ENCODE measurements around the gene AKT3. TPM values are rescaled to one million over a fixed set of nuclear protein-coding genes. Genes with fewer than 3 reads are reported as not detected.
A peak's percentile ranks its signal among the peaks of the same experiment; 100 is the strongest.

AKT3 gene
- total RNA-seq, 2 experiments from 2014 or later: 80.4 to 88.5 TPM

DNA sequence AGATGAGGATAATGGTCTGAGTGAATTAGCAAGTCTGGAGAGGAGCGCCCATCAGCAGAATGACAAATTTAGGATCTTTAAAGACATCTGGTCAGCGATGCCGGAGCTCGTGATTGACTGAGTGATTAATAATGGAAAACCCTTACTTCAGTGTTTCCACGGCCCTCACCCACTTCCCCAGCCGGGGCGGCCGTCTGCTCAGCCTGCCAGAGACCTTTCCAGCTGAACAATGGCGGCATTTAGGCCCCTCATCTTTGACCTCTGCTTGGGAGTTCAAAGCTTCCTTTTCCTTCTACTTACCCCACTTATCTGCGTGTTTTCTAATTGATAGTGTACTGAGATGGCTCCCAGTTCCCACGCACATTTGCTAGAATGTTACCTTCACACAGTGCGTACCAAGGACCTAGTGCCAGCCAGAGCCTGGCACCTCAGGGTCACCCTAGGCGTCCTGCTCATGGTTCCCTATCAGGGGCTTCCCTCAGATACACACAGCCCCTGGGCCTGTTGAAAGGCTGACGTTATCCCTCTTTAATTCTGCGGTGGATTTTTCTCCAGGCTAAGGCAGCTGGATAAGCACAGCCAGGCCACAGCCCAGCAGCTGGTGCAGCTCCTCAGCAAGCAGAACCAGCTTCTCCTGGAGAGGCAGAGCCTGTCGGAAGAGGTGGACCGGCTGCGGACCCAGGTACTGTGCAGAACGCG, 361.4 kb downstream of the AKT3 start:
- Mint-ChIP-seq H3K27me3 (no peaks in the 10 kb centered on the region), H3K4me1 (ENCODE audit: low read depth) (no peaks in the 10 kb centered on the region), H3K27ac (no peak overlapping the region), H3K36me3 (ENCODE audit: low read depth) (no peaks in the 10 kb centered on the region), H3K9me3 (no peaks in the 10 kb centered on the region), H3K4me3 (no peak overlapping the region)
- Histone ChIP-seq H3K27me3 (ENCODE audit: control insufficient read depth in 1 of 2, insufficient read depth in 2 of 2, low read length in 2 of 2) (no peaks in the 10 kb centered on the region), H3K4me1 (ENCODE audit: insufficient read depth, low read length) (peaks cover 1% of the 10 kb centered on the region), H3K36me3 (ENCODE audit: insufficient read depth, low read length) (peaks cover 3% of the 10 kb centered on the region), H3K27ac (ENCODE audit: low read depth in 1 of 2, low read length in 2 of 2) (no peak overlapping the region), H3K9me3 (ENCODE audit: control insufficient read depth in 1 of 2, insufficient read depth in 1 of 2, low read length in 2 of 2) (peaks cover 0 to 3% of the 10 kb centered on the region in 2 experiments), H3K4me3 (ENCODE audit: low read length) (no peak overlapping the region)
- ChIA-PET POLR2A (no interaction called here), CTCF (no interaction called here)
- ATAC-seq (ENCODE audit: poor library complexity) (no peak), DNase-seq (no peak)
- TF ChIP-seq, protein P1, sequence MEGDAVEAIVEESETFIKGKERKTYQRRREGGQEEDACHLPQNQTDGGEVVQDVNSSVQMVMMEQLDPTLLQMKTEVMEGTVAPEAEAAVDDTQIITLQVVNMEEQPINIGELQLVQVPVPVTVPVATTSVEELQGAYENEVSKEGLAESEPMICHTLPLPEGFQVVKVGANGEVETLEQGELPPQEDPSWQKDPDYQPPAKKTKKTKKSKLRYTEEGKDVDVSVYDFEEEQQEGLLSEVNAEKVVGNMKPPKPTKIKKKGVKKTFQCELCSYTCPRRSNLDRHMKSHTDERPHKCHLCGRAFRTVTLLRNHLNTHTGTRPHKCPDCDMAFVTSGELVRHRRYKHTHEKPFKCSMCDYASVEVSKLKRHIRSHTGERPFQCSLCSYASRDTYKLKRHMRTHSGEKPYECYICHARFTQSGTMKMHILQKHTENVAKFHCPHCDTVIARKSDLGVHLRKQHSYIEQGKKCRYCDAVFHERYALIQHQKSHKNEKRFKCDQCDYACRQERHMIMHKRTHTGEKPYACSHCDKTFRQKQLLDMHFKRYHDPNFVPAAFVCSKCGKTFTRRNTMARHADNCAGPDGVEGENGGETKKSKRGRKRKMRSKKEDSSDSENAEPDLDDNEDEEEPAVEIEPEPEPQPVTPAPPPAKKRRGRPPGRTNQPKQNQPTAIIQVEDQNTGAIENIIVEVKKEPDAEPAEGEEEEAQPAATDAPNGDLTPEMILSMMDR (IDR thresholded peaks at IDR 0.05): no peak
- intact Hi-C loops (cut with DNase I, micrococcal nuclease): no loop called here

- TF ChIP-seq, protein P1 (IDR thresholded peaks at IDR 0.05): no peak
- H3K4me1 ChIP-seq (ENCODE audit: insufficient read depth, low read length): peaks cover 8% of the 10 kb centered on the region
- POLR2A ChIA-PET: no interaction called here
- peaks cover 0 to 3% of the 10 kb centered on the region in 2 experiments for H3K9me3 ChIP-seq (ENCODE audit: control insufficient read depth in 1 of 2, insufficient read depth in 1 of 2, low read length in 2 of 2)
- Mint-ChIP-seq H3K9me3 (no peaks in the 10 kb centered on the region), H3K27ac (no peak overlapping the region), H3K4me3 (no peak overlapping the region), H3K27me3 (no peaks in the 10 kb centered on the region), H3K36me3 (ENCODE audit: low read depth) (no peaks in the 10 kb centered on the region), H3K4me1 (ENCODE audit: low read depth) (peaks cover 2% of the 10 kb centered on the region)
- CTCF ChIA-PET: no interaction called here
- H3K4me3 ChIP-seq (ENCODE audit: low read length): no peak overlapping the region
- ATAC-seq (ENCODE audit: poor library complexity) (no peak), DNase-seq (peak in 2 of 14 experiments; percentile 31 to 36)
- H3K27me3 ChIP-seq (ENCODE audit: control insufficient read depth in 1 of 2, insufficient read depth in 2 of 2, low read length in 2 of 2): no peaks in the 10 kb centered on the region
- intact Hi-C loops (cut with DNase I, micrococcal nuclease): no loop called here
- H3K36me3 ChIP-seq (ENCODE audit: insufficient read depth, low read length): peaks cover 3% of the 10 kb centered on the region
- no peak overlapping the region for H3K27ac ChIP-seq (ENCODE audit: low read depth in 1 of 2, low read length in 2 of 2)
Measured at GRCh38 chr1:243487649-243488227, 362.3 kb downstream of the AKT3 start.

DNA sequence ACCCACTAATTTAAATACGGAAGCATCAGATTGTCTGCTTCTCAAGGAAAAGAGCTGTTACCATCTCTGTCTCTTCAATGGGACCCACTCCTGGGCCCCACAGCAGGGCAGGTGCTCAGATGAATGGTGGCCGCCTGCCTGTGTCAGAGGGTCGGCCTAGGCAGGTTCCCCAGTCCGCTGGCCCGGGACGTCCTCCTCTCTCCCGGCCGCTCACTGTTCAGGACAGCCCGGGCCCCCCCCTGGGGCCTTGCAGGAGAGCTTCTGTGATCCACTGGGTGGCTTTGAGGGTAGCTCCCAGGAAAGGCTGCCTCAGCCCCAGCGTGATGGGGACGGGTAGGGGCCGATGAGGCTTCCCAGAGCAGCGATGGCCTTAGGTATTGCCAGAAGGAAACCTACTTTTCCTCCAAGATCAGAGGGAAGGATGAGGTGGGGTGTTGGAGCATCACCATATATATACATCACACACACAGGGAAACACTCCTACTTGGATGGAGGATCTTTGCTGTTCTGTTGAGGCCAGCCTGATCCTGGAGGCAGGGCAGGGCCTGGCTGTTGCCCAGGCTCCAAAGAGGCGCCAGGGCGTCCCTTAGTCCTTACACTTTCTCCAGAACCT, 362.9 kb downstream of the AKT3 start:
- Mint-ChIP-seq H3K27me3 (no peaks in the 10 kb centered on the region), H3K4me3 (no peak overlapping the region), H3K27ac (no peak overlapping the region), H3K36me3 (ENCODE audit: low read depth) (no peaks in the 10 kb centered on the region), H3K9me3 (no peaks in the 10 kb centered on the region), H3K4me1 (ENCODE audit: low read depth) (peaks cover 8% of the 10 kb centered on the region)
- Histone ChIP-seq H3K27me3 (ENCODE audit: control insufficient read depth in 1 of 2, insufficient read depth in 2 of 2, low read length in 2 of 2) (no peaks in the 10 kb centered on the region), H3K4me1 (ENCODE audit: insufficient read depth, low read length) (peaks cover 14% of the 10 kb centered on the region), H3K36me3 (ENCODE audit: insufficient read depth, low read length) (peaks cover 3% of the 10 kb centered on the region), H3K4me3 (ENCODE audit: low read length) (no peak overlapping the region), H3K27ac (ENCODE audit: low read depth in 1 of 2, low read length in 2 of 2) (no peak overlapping the region), H3K9me3 (ENCODE audit: control insufficient read depth in 1 of 2, insufficient read depth in 1 of 2, low read length in 2 of 2) (peaks cover 0 to 3% of the 10 kb centered on the region in 2 experiments)
- DNase-seq (no peak), ATAC-seq (ENCODE audit: poor library complexity) (no peak)
- CTCF ChIA-PET: no interaction called here
- POLR2A ChIA-PET: no interaction called here
- intact Hi-C loops (cut with DNase I, micrococcal nuclease): no loop called here
- TF ChIP-seq, protein P1 (IDR thresholded peaks at IDR 0.05): no peak
